ENCODE results near the gene CUL7. TPM values are rescaled to one million over a fixed set of nuclear protein-coding genes. Genes with fewer than 3 reads are reported as not detected.
"Not testable (repeated sequence)": the region's sequence is repeated elsewhere in the genome, so short reads cannot be mapped to it uniquely, and the experiment has no call there.

Gene CUL7
- total RNA-seq, 1 donor from 2014 or later, result 7.0 TPM

- H3K4me1 ChIP-seq, result peaks cover 6% of the 10 kb centered on the region
- H3K36me3 ChIP-seq, result peaks cover 61% of the 10 kb centered on the region
- no peak for TF ChIP-seq CTCF (IDR thresholded peaks at IDR 0.05; ENCODE audit: borderline replicate concordance)
- no peak overlapping the region for H3K27ac ChIP-seq (replicated peaks)
- no peak for DNase-seq
- no peaks in the 10 kb centered on the region for H3K27me3 ChIP-seq (ENCODE audit: low read depth)
- intact Hi-C loops (cut with micrococcal nuclease), result no loop called here
- H3K9me3 ChIP-seq (replicated peaks), result no peaks in the 10 kb centered on the region
- H3K4me3 ChIP-seq, result no peak overlapping the region
Measured at GRCh38 chr6:43005844-43006243, 47.8 kb downstream of the CUL7 start.

- no peaks in the 10 kb centered on the region for H3K27me3 ChIP-seq (ENCODE audit: low read depth)
- no peak overlapping the region for H3K27ac ChIP-seq (replicated peaks)
- DNase-seq, result no peak
- TF ChIP-seq CTCF (IDR thresholded peaks at IDR 0.05; ENCODE audit: borderline replicate concordance), result no peak
- no peak overlapping the region for H3K4me3 ChIP-seq
- peaks cover 25% of the 10 kb centered on the region for H3K36me3 ChIP-seq
- intact Hi-C loops (cut with micrococcal nuclease), result no loop called here
- no peaks in the 10 kb centered on the region for H3K4me1 ChIP-seq
- H3K9me3 ChIP-seq (replicated peaks), result no peaks in the 10 kb centered on the region
Measured at GRCh38 chr6:43001843-43002242, 51.8 kb downstream of the CUL7 start.

- intact Hi-C loops (cut with micrococcal nuclease); H3K4me3 ChIP-seq; DNase-seq; H3K27me3 ChIP-seq (ENCODE audit: low read depth); H3K27ac ChIP-seq (replicated peaks); H3K4me1 ChIP-seq; H3K9me3 ChIP-seq (replicated peaks): not testable (repeated sequence)
- peaks cover 11% of the 10 kb centered on the region for H3K36me3 ChIP-seq
Measured at GRCh38 chr6:42998205-42998604, 55.4 kb downstream of the CUL7 start.

- TF ChIP-seq CTCF (IDR thresholded peaks at IDR 0.05; ENCODE audit: borderline replicate concordance), result no peak
- no peaks in the 10 kb centered on the region for H3K9me3 ChIP-seq (replicated peaks)
- no peak overlapping the region for H3K4me3 ChIP-seq
- H3K27me3 ChIP-seq (ENCODE audit: low read depth), result no peaks in the 10 kb centered on the region
- intact Hi-C loops (cut with micrococcal nuclease), result no loop called here
- DNase-seq, result no peak
- no peak overlapping the region for H3K27ac ChIP-seq (replicated peaks)
- H3K36me3 ChIP-seq, result peaks cover 7% of the 10 kb centered on the region
- no peaks in the 10 kb centered on the region for H3K4me1 ChIP-seq
Measured at GRCh38 chr6:42996513-42996912, 57.1 kb downstream of the CUL7 start.

GRCh38 chr6:42993445-42993844 is 60.2 kb downstream of the CUL7 start:
- intact Hi-C loops (cut with micrococcal nuclease), result no loop called here
- TF ChIP-seq CTCF (IDR thresholded peaks at IDR 0.05; ENCODE audit: borderline replicate concordance), result no peak
- Histone ChIP-seq H3K36me3 (peaks cover 29% of the 10 kb centered on the region), H3K27me3 (ENCODE audit: low read depth) (no peaks in the 10 kb centered on the region), H3K4me3 (no peak overlapping the region), H3K27ac (replicated peaks) (no peak overlapping the region), H3K4me1 (peaks cover 8% of the 10 kb centered on the region), H3K9me3 (replicated peaks) (no peaks in the 10 kb centered on the region)
- no peak for DNase-seq

- intact Hi-C loops (cut with micrococcal nuclease), result no loop called here
- no peaks in the 10 kb centered on the region for H3K27me3 ChIP-seq (ENCODE audit: low read depth)
- H3K4me3 ChIP-seq, result no peak overlapping the region
- H3K9me3 ChIP-seq (replicated peaks), result no peaks in the 10 kb centered on the region
- peaks cover 29% of the 10 kb centered on the region for H3K36me3 ChIP-seq
- H3K27ac ChIP-seq (replicated peaks), result no peak overlapping the region
- no peak for TF ChIP-seq CTCF (IDR thresholded peaks at IDR 0.05; ENCODE audit: borderline replicate concordance)
- peaks cover 44% of the 10 kb centered on the region for H3K4me1 ChIP-seq
- no peak for DNase-seq
Measured at GRCh38 chr6:42989923-42990322, 63.7 kb downstream of the CUL7 start.
